Ascending aorta (tissue), 2 donors: ENCODE data around the gene CACNG1. TPM values are rescaled to one million over a fixed set of nuclear protein-coding genes. Genes with fewer than 3 reads are reported as not detected.

Experiments
- DNase-seq, 2 donors: peaks; one replicate each; pipeline ENCODE4 v3.0.0-alpha.2; 2019; ENCODE audit warnings: low spot score in 2 of 2
- H3K27ac ChIP-seq, 2 donors: fragments of 200-600 bp; sonication (generic); one replicate each; pipeline ENCODE4 v1.5.1; 2016 to 2017; ENCODE audit warnings: mild to moderate bottlenecking in 1 of 2
- H3K27me3 ChIP-seq: fragments of 200-600 bp; sonication (generic); one replicate; pipeline ENCODE4 v1.5.1; 2017
- H3K36me3 ChIP-seq, 2 donors: fragments of 200-600 bp; sonication (generic); one replicate each; pipeline ENCODE4 v1.5.1; 2016
- H3K4me1 ChIP-seq, 2 donors: fragments of 200-600 bp; sonication (generic); one replicate each; pipeline ENCODE4 v1.5.1; 2016 to 2017; ENCODE audit warnings: mild to moderate bottlenecking in 1 of 2
- H3K4me3 ChIP-seq, 2 donors: fragments of 200-600 bp; sonication (generic); one replicate each; pipeline ENCODE4 v1.5.1; 2016 to 2017; ENCODE audit warnings: mild to moderate bottlenecking in 1 of 2
- H3K9me3 ChIP-seq, 2 donors: fragments of 200-600 bp; sonication (generic); one replicate each; pipeline ENCODE4 v1.5.1; 2016
- CTCF ChIP-seq, 3 experiments: fragments of 200-600 bp in 2 of 3; fragments of 450-650 bp in 1 of 3; sonication (generic) in 2 of 3; IDR thresholded peaks; one replicate each; pipeline ENCODE4 v1.5.1; 2016 to 2019; ENCODE audit warnings: antibody characterized with exemption in 3 of 3, mild to moderate bottlenecking in 1 of 3, moderate library complexity in 1 of 3
- intact Hi-C: fragments of 100-400 bp; cut with DNase I; formaldehyde crosslinking; loops from one replicate; pipeline ENCODE4 v1.15.1; 2023
- total RNA-seq: library from RNA; depleted of rRNA; stranded (reverse); fragments of >200 nt; gene quantifications from one replicate; pipeline ENCODE4 v1.1.0, GENCODE V29; 2016

The CACNG1 gene
- total RNA-seq, 1 donor from 2014 or later, result not detected

DNA sequence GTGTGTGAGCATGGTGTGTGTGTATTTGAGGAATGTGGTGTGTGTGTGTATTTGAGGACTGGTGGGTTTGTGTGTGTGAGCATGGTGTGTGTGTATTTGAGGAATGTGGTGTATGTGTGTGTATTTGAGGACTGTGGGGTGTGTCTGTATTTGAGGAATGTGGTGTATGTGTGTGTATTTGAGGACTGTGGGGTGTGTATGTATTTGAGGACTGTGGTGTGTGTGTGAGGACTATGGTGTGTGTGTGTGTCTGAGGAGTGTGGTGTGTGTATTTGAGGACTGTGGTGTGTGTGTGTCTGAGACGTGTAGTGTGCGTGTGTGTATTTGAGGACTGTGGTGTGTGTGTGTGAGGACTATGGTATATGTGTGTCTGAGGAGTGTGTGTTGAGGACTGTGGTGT, 18.0 kb upstream of the CACNG1 start:
- H3K36me3 ChIP-seq, result no peaks in the 10 kb centered on the region
- TF ChIP-seq CTCF (IDR thresholded peaks at IDR 0.05), result no peak
- intact Hi-C loops, result no loop called here

DNA sequence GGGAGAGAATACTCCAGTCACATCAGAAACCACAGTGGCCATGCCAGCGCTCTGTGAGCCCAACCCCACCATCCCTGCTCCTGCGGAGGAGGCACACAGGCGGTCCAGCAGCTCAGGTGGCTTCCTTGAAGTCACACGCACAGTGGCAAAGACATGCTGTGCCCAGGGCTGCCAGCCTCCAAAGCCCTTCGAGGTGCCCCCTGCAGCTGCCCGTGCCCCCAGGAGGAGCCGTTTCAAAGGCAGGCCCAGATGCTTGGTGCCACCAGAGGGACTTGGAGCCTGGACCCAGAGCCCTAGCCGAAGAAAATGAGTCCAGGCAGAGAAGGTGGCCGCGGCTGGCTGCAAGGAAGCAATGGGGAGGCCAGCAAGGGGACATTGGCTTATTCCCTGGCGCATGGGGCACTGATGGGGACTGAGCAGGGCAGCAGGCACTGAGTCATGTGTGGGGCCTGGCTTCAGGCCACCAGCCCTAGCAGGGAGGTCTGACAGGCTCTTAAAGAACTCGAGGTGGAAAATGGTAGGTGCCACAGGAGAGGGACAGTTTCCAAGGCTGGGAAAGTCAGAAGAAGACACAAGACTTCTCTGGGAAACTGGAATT, 17.2 kb upstream of the CACNG1 start:
- Histone ChIP-seq H3K27ac (no peak overlapping the region), H3K4me3 (no peak overlapping the region), H3K27me3 (no peaks in the 10 kb centered on the region), H3K36me3 (no peaks in the 10 kb centered on the region), H3K4me1 (no peaks in the 10 kb centered on the region), H3K9me3 (no peaks in the 10 kb centered on the region)
- intact Hi-C loops, result no loop called here
- DNase-seq, result no peak
- TF ChIP-seq CTCF (IDR thresholded peaks at IDR 0.05), result no peak

More for the DNA sequence above, 18.0 kb upstream of the CACNG1 start:
- Histone ChIP-seq H3K4me1 (no peaks in the 10 kb centered on the region), H3K27ac (no peak overlapping the region), H3K9me3 (no peaks in the 10 kb centered on the region), H3K27me3 (no peaks in the 10 kb centered on the region), H3K4me3 (no peak overlapping the region)
- DNase-seq, result no peak

DNA sequence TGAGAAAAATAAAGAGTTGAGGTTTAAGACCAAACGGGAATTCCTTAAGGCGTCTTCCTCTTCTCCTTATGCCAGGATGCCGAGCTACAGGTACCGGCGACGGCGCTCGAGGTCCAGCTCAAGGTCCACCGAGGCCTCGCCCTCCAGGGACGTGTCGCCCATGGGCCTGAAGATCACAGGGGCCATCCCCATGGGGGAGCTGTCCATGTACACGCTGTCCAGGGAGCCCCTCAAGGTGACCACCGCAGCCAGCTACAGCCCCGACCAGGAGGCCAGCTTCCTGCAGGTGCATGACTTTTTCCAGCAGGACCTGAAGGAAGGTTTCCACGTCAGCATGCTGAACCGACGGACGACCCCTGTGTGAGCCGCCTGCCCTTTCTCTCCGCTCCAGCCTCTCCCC, 13.7 kb upstream of the CACNG1 start:
- no peak for TF ChIP-seq CTCF (IDR thresholded peaks at IDR 0.05)
- DNase-seq, result no peak
- Histone ChIP-seq H3K27ac (no peak overlapping the region), H3K36me3 (no peaks in the 10 kb centered on the region), H3K27me3 (no peaks in the 10 kb centered on the region), H3K9me3 (no peaks in the 10 kb centered on the region), H3K4me1 (no peaks in the 10 kb centered on the region), H3K4me3 (no peak overlapping the region)
- intact Hi-C loops, result no loop called here

GRCh38 chr17:67032382-67032781, 12.0 kb upstream of the CACNG1 start:
- Histone ChIP-seq H3K27me3 (no peaks in the 10 kb centered on the region), H3K9me3 (no peaks in the 10 kb centered on the region), H3K27ac (no peak overlapping the region), H3K4me3 (no peak overlapping the region), H3K4me1 (no peaks in the 10 kb centered on the region), H3K36me3 (no peaks in the 10 kb centered on the region)
- intact Hi-C loops, result no loop called here
- TF ChIP-seq CTCF (IDR thresholded peaks at IDR 0.05), result no peak
- DNase-seq, result no peak

DNA sequence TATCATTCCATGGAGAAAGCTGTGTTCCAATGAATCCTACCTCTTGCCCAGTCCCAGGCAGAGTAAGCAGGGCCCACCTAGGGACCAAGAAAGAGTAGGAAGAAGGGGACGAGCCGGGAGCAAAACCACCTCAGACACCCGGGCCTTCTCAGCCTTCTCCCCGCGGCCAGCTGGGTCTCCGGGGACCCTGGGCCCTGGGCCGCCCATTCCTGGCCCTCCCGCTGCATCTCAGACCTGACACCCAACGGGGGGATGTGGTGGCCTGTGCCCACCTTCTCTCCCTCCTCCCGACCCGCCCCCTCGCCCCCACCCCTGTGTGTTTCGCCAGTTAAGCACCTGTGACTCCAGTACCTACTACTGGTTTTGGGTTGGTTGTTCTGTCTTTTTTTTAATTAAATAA, 11.4 kb upstream of the CACNG1 start:
- Histone ChIP-seq H3K36me3 (no peaks in the 10 kb centered on the region), H3K4me1 (no peaks in the 10 kb centered on the region), H3K27me3 (no peaks in the 10 kb centered on the region), H3K4me3 (no peak overlapping the region), H3K27ac (no peak overlapping the region), H3K9me3 (no peaks in the 10 kb centered on the region)
- intact Hi-C loops, result no loop called here
- no peak for TF ChIP-seq CTCF (IDR thresholded peaks at IDR 0.05)
- no peak for DNase-seq

- intact Hi-C loops, result no loop called here
- no peak for DNase-seq
Observed at GRCh38 chr17:67033613-67034012, 10.7 kb upstream of the CACNG1 start.

More at GRCh38 chr17:67033613-67034012, 10.7 kb upstream of the CACNG1 start:
- no peak overlapping the region for H3K27ac ChIP-seq
- no peak overlapping the region for H3K4me3 ChIP-seq
- H3K4me1 ChIP-seq, result no peaks in the 10 kb centered on the region
- no peak for TF ChIP-seq CTCF (IDR thresholded peaks at IDR 0.05)
- no peaks in the 10 kb centered on the region for H3K9me3 ChIP-seq
- no peaks in the 10 kb centered on the region for H3K27me3 ChIP-seq
- H3K36me3 ChIP-seq, result no peaks in the 10 kb centered on the region
